Fibroblast of the aortic adventitia (primary cell): ENCODE measurements around the gene KLHL26. TPM values are rescaled to one million over a fixed set of nuclear protein-coding genes. Genes with fewer than 3 reads are reported as not detected.

Source experiments
- DNase-seq: peaks from one replicate; pipeline ENCODE4 v3.0.0-alpha.2; 2010; ENCODE audit warnings: low read depth
- H3K4me3 ChIP-seq: 2 replicates; pipeline ENCODE4 v1.5.1; 2011; ENCODE audit warnings: low read depth, mild to moderate bottlenecking, control low read depth, low read length, moderate library complexity
- total RNA-seq: library from RNA; depleted of rRNA; stranded (reverse); fragments of >200 nt; gene quantifications from 2 replicates; pipeline ENCODE4 v1.2.3, GENCODE V29; 2012; ENCODE audit warnings: low replicate concordance
- TF ChIP-seq, protein P1 (sequence below): IDR thresholded peaks from 2 replicates; pipeline ENCODE4 v1.5.1; 2011; ENCODE audit warnings: mild to moderate bottlenecking, low read length, control low read depth, inconsistent platforms; ENCODE audit not compliant: insufficient read depth

Gene KLHL26
- total RNA-seq, 1 donor: 3.9 TPM

DNA sequence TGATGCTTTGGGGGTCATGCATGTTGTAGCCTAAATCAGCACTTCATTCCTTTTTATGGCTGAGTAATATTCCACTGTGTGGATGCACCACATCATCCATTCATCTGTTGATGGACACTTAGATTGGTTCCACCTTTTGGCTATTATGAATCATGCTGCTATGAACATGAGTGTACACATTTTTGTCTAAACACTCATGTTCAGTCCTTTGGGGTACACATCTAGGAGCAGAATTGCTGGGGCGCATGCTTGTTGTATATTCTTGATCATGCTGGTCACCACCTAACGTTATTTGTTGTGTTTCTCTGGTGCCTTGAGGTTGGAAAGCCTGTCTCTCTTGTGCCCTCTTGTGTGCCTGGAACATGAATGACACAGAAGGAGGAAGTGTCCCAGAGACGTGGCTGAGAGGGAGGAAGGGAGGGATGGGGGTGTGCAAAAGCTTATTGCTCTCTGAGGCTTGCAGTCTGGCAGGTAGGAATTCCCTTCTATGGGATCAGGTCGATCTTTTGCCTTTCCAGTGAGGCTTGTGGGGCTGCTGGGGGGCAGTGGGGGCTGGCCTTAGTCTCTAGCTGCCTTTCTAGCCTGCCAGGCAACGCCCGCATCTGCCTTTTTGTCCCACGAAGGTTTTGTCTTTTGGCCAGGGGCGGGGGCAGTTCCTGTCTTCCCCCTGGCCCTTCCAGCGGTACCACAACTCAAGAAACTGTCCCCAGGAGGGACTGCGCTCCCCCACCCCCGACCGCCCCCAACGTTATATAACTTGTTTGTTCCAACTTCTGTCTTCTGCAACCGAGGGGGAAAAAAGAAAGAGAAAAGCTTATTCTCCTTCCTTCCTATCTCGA lies 7.6 kb downstream of the KLHL26 start:
- no peak for DNase-seq
- H3K4me3 ChIP-seq: no peak overlapping the region

DNA sequence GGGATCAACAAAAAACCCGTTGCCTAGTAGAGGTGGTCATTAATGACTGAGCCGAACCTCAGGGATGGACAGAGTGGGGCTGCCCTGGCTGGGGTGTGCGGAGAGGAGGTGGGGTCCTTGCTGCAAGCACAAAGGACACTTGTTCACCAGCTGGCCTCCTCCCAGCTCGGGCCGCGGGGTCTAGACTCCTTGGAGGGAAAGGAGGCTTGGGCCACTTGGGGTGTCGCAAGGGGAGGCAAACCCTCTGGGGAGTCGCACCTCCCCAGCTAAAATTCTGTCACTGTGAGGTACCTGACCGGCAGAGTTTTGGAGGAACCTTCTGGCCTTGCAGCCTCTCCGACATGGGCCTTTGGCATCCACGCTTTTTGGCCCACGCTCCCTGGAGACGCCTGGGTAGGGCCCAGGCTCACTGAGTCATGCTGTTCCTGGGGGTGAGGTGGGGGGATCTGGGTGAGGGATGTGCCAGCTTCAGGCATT lies 8.2 kb downstream of the KLHL26 start:
- TF ChIP-seq, protein P1, sequence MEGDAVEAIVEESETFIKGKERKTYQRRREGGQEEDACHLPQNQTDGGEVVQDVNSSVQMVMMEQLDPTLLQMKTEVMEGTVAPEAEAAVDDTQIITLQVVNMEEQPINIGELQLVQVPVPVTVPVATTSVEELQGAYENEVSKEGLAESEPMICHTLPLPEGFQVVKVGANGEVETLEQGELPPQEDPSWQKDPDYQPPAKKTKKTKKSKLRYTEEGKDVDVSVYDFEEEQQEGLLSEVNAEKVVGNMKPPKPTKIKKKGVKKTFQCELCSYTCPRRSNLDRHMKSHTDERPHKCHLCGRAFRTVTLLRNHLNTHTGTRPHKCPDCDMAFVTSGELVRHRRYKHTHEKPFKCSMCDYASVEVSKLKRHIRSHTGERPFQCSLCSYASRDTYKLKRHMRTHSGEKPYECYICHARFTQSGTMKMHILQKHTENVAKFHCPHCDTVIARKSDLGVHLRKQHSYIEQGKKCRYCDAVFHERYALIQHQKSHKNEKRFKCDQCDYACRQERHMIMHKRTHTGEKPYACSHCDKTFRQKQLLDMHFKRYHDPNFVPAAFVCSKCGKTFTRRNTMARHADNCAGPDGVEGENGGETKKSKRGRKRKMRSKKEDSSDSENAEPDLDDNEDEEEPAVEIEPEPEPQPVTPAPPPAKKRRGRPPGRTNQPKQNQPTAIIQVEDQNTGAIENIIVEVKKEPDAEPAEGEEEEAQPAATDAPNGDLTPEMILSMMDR: no peak
- no peak for DNase-seq
- H3K4me3 ChIP-seq: no peak overlapping the region

More for the DNA sequence above, 7.6 kb downstream of the KLHL26 start:
- TF ChIP-seq, protein P1: no peak

DNA sequence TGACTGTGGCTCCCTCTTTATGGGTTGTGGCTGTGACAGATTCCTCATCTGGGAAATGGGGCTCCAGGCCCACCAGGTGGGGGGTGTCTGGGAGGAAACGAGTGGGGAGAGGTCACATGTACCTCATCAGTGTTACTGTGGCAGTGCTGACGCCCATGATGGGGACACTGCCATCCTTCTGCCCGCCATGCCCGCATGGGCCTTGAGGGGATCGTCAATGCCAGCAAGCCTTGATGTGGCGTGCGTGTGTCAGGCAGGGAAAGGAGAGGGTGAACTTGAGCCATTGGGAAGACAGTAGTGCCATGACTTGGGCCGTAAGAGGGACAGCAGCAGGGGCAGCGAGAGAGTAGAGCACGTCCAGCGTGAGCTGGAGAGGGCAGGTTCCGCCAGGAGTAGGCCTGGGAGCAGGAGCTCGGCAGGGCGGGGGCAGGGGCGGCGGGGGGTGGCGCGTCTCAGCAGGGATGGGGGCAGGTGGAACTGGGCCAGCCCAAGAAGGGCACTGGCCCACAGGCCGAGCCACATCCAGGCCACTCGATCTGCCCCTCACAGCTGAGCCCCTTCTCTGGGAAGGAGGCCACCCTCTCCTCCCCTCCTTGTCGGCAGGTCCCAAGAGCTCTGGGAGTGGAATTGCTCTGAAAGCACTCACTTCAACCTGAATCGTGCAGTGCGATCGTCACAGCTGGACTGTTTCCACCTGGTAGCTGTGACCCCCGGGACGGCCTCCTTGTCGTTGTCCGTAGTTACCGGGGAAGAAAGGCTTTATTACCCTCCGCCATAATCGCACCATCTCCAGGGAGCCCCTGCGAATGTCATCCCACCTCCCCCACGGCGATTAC lies 9.9 kb downstream of the KLHL26 start:
- DNase-seq: no peak
- no peak overlapping the region for H3K4me3 ChIP-seq
- TF ChIP-seq, protein P1: no peak

DNA sequence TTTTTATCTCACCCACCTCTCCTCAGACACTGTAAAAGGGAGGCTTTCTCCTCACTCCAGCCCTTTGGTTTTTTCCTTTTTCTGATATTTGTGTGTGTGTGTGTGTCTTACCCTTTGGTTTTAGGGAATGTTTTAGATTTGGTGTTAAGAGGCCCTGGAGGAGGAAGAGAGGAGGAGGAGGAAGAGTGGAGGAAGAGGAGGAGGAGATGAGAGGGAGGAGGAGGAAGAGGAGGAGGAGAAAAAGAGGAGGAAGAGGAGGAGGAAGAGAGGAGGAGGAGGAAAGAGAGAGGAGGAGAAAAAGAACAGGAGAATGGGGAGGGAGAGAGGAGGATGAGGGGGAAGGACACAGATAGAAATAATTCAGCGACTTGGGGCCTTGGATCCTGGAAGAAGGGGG lies 10.5 kb downstream of the KLHL26 start:
- TF ChIP-seq, protein P1: no peak
- H3K4me3 ChIP-seq: no peak overlapping the region
- no peak for DNase-seq

DNA sequence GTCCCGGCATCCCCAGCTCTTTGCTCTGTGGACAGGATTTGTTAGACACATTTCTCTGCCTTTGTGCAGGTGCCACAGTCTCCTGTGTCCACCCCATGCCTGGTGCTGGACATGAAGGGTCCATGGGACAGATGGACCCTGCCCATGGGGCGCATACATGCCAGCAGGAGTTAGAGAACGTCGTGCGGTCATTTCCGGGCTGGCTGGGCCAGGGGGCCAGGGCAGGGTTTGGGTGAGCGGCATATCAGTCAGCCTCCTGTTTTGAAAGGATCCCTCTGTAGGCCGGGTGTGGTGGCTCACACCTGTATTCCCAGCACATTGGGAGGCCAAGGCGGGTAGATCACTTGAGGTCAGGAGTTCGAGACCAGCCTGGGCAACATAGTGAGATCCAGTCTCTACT lies 11.0 kb downstream of the KLHL26 start:
- TF ChIP-seq, protein P1: no peak
- DNase-seq: no peak
- no peak overlapping the region for H3K4me3 ChIP-seq

DNA sequence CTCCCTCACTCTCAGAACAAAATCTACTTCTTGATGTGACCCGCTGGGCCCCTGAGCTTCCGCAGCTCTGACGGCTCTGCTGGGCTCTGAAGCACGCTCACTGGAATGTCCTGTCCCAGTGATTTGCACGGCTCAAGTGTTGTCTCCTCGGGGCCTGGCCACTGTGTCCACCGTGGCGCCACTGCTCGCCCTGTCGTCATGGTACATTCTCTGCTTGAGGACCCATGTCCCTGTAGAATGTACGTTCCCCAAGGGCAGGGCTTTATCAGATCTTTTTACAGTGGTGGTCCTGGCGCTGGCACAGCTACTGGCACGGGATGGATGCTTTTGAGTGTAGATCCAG lies 12.1 kb downstream of the KLHL26 start:
- no peak overlapping the region for H3K4me3 ChIP-seq
- no peak for DNase-seq
- TF ChIP-seq, protein P1: no peak
